Neural progenitor cell (in vitro differentiated cells): ENCODE data around the gene TTLL10.
"Not testable (repeated sequence)": the region's sequence is repeated elsewhere in the genome, so short reads cannot be mapped to it uniquely, and the experiment has no call there.

Experiments
- EZH2 ChIP-seq: fragments of 200-600 bp; sonication (generic); IDR thresholded peaks from 2 replicates; pipeline ENCODE4 v1.6.1; 2017; ENCODE audit warnings: antibody characterized with exemption, mild to moderate bottlenecking, moderate library complexity
- TF ChIP-seq, protein P1 (sequence below): fragments of 200-600 bp; sonication (generic); IDR thresholded peaks from 2 replicates; pipeline ENCODE4 v1.5.1; 2017; ENCODE audit warnings: antibody characterized with exemption, mild to moderate bottlenecking

DNA sequence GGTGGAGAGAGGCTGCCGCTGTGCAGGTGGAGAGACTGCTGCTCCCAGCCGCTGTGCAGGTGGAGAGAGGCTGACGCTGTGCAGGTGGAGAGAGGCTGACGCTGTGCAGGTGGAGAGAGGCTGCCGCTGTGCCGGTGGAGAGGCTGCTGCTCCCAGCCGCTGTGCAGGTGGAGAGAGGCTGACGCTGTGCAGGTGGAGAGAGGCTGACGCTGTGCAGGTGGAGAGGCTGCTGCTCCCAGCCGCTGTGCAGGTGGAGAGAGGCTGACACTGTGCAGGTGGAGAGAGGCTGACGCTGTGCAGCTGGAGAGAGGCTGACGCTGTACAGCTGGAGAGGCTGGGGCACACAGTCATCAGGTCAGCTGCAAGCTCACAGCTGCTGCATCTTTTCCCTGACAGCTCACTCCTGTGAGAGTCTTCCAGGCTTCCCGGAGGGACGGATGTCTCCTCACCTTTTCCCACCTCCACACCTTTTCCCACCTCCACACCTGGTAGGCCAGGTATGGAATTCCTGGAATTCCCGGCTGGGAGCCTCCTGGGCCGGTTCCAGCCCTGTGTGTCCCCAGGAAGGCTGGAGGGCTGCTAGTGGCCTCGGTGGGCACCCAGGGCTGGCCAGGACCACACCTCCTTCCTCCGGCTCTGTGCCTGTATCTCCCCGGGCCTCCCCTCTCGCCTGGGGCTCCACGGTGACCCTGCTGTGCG is 2.5 kb downstream of the TTLL10 start:
- TF ChIP-seq, protein P1, sequence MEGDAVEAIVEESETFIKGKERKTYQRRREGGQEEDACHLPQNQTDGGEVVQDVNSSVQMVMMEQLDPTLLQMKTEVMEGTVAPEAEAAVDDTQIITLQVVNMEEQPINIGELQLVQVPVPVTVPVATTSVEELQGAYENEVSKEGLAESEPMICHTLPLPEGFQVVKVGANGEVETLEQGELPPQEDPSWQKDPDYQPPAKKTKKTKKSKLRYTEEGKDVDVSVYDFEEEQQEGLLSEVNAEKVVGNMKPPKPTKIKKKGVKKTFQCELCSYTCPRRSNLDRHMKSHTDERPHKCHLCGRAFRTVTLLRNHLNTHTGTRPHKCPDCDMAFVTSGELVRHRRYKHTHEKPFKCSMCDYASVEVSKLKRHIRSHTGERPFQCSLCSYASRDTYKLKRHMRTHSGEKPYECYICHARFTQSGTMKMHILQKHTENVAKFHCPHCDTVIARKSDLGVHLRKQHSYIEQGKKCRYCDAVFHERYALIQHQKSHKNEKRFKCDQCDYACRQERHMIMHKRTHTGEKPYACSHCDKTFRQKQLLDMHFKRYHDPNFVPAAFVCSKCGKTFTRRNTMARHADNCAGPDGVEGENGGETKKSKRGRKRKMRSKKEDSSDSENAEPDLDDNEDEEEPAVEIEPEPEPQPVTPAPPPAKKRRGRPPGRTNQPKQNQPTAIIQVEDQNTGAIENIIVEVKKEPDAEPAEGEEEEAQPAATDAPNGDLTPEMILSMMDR, result not testable (repeated sequence)
- not testable (repeated sequence) for TF ChIP-seq EZH2
